SK-N-SH (cell line): ENCODE measurements around the gene HOXC5. TPM values are rescaled to one million over a fixed set of nuclear protein-coding genes. Genes with fewer than 3 reads are reported as not detected.

ENCODE experiments used
- CTCF ChIA-PET: fragments of 300-600, 350-600 bp; formaldehyde crosslinking; extraction: SDS; loops from one replicate; lab custom pipeline; 2021; lab: Yijun Ruan, JAX
- POLR2A ChIA-PET: fragments of 350-600 bp; sonication (Branson Sonifier 250); formaldehyde crosslinking; extraction: SDS; loops from one replicate; lab custom pipeline; 2020; ENCODE audit warnings: antibody characterized with exemption, inconsistent platforms; lab: Yijun Ruan, JAX
- DNase-seq: peaks from one replicate; pipeline ENCODE4 v3.0.0; 2012
- H2AFZ ChIP-seq: fragments of 200-600 bp; sonication (generic); 2 replicates; pipeline ENCODE4 v1.8.1; 2016; ENCODE audit warnings: antibody characterized with exemption, mild to moderate bottlenecking, low read depth
- H3F3A ChIP-seq: fragments of 200-600 bp; sonication (generic); replicated peaks from 2 replicates; pipeline ENCODE3; 2016; ENCODE audit warnings: antibody characterized with exemption, mild to moderate bottlenecking; ENCODE audit not compliant: insufficient read depth
- H3K27ac ChIP-seq, 2 experiments: fragments of 200-500 bp in 1 of 2; fragments of 200-600 bp in 1 of 2; sonication (Bioruptor generic) in 1 of 2; sonication (generic), shearing (Covaris generic) in 1 of 2; 2 replicates each; pipeline versions ENCODE4 v1.5.1 to v1.6.1; 2014 to 2016; ENCODE audit warnings: low read depth in 2 of 2, inconsistent platforms in 1 of 2, low read length in 1 of 2, mild to moderate bottlenecking in 1 of 2, mixed read lengths in 1 of 2
- H3K27me3 ChIP-seq: fragments of 200-600 bp; sonication (generic), shearing (Covaris generic); 2 replicates; pipeline ENCODE4 v1.6.1; 2016; ENCODE audit warnings: mixed run types; ENCODE audit not compliant: insufficient read depth
- H3K36me3 ChIP-seq, 2 experiments: fragments of 200-500 bp in 1 of 2; fragments of 200-600 bp in 1 of 2; sonication (Bioruptor generic) in 1 of 2; sonication (generic) in 1 of 2; replicated peaks in 1 of 2; 2 replicates each; pipeline versions ENCODE3 to v1.5.1; 2014 to 2016; ENCODE audit warnings: low read length in 1 of 2, mild to moderate bottlenecking in 1 of 2; ENCODE audit not compliant: insufficient read depth in 2 of 2, control insufficient read depth in 1 of 2
- H3K4me1 ChIP-seq, 2 experiments: fragments of 200-500 bp in 1 of 2; fragments of 200-600 bp in 1 of 2; sonication (Bioruptor generic) in 1 of 2; sonication (generic), shearing (Covaris generic) in 1 of 2; 2 replicates each; pipeline versions ENCODE4 v1.5.1 to v1.6.1; 2014 to 2016; ENCODE audit warnings: low read depth in 1 of 2, low read length in 1 of 2, mixed run types in 1 of 2; ENCODE audit not compliant: insufficient read depth in 2 of 2, control insufficient read depth in 1 of 2
- H3K4me2 ChIP-seq: fragments of 200-600 bp; sonication (generic), shearing (Covaris generic); 2 replicates; pipeline ENCODE4 v1.6.1; 2017; ENCODE audit warnings: mixed run types
- H3K4me3 ChIP-seq, 2 experiments: fragments of 200-500 bp in 1 of 2; fragments of 200-600 bp in 1 of 2; sonication (Bioruptor generic) in 1 of 2; sonication (generic), shearing (Covaris generic) in 1 of 2; 2 replicates each; pipeline versions ENCODE4 v1.5.1 to v1.8.1; 2014 to 2016; ENCODE audit warnings: low read depth in 2 of 2, inconsistent platforms in 1 of 2, low read length in 1 of 2, mild to moderate bottlenecking in 1 of 2, mixed read lengths in 1 of 2, moderate library complexity in 1 of 2
- H3K79me2 ChIP-seq: fragments of 200-600 bp; sonication (generic); 2 replicates; pipeline ENCODE4 v1.8.1; 2017; ENCODE audit warnings: mild to moderate bottlenecking; ENCODE audit not compliant: insufficient read depth
- H3K9ac ChIP-seq: fragments of 200-600 bp; sonication (generic); 2 replicates; pipeline ENCODE4 v1.6.1; 2017; ENCODE audit warnings: mixed run types
- H3K9me2 ChIP-seq: fragments of 200-600 bp; sonication (generic); 2 replicates; pipeline ENCODE4 v1.6.1; 2017; ENCODE audit warnings: mixed run types
- H3K9me3 ChIP-seq: fragments of 200-600 bp; sonication (generic); 2 replicates; pipeline ENCODE4 v1.6.1; 2017; ENCODE audit warnings: mixed run types, mild to moderate bottlenecking, moderate library complexity
- H4K20me1 ChIP-seq: fragments of 200-600 bp; sonication (generic); 2 replicates; pipeline ENCODE4 v1.6.1; 2017; ENCODE audit warnings: mild to moderate bottlenecking, mixed run types; ENCODE audit not compliant: insufficient read depth
- GABPA ChIP-seq: IDR thresholded peaks from 2 replicates; pipeline ENCODE4 v1.4.0; 2012; ENCODE audit warnings: low read depth, mild to moderate bottlenecking
- IRF3 ChIP-seq: fragments of 150-350 bp; IDR thresholded peaks from 2 replicates; pipeline ENCODE4 v1.6.1; 2016; ENCODE audit warnings: mild to moderate bottlenecking, low read depth, low read length
- JUND ChIP-seq: IDR thresholded peaks from 2 replicates; pipeline ENCODE4 v1.4.0; 2012
- NRF1 ChIP-seq: IDR thresholded peaks from 2 replicates; pipeline ENCODE4 v1.6.1; 2012; ENCODE audit warnings: low read depth, mild to moderate bottlenecking, low read length
- POLR2AphosphoS5 ChIP-seq: IDR thresholded peaks from 2 replicates; pipeline ENCODE4 v1.6.1; 2012; ENCODE audit warnings: low read depth, low read length
- RCOR1 ChIP-seq: fragments of 150-350 bp; IDR thresholded peaks from 2 replicates; pipeline ENCODE4 v1.6.1; 2017; ENCODE audit warnings: antibody characterized with exemption, low read length
- REST ChIP-seq: IDR thresholded peaks from 2 replicates; pipeline ENCODE4 v1.6.1; 2012; ENCODE audit warnings: mild to moderate bottlenecking, low read depth, low read length, moderate library complexity
- RFX5 ChIP-seq: IDR thresholded peaks from 2 replicates; pipeline ENCODE4 v1.6.1; 2012; ENCODE audit warnings: mild to moderate bottlenecking, improper control_type of control experiment, low read length
- TEAD4 ChIP-seq: IDR thresholded peaks from 2 replicates; pipeline ENCODE4 v1.4.0; 2012; ENCODE audit warnings: mild to moderate bottlenecking, borderline replicate concordance; ENCODE audit not compliant: insufficient read depth
- YY1 ChIP-seq: IDR thresholded peaks from 2 replicates; pipeline ENCODE4 v1.4.0; 2012; ENCODE audit warnings: low read depth, mild to moderate bottlenecking
- WGBS: methylation state at CpG from one replicate; pipeline ENCODE4 v1.1.6; 2017; ENCODE audit warnings: low lambda C conversion rate; 5-methylcytosine and 5-hydroxymethylcytosine counted together
- polyA plus RNA-seq, 3 experiments: library from polyadenylated mRNA; depleted of rRNA; stranded (reverse); fragments of >200 nt; gene quantifications; 2 replicates each; pipeline ENCODE4 v1.2.3, GENCODE V29; 2012
- TF ChIP-seq, protein P1 (sequence below): IDR thresholded peaks from 2 replicates; pipeline ENCODE4 v1.4.0; 2012; ENCODE audit warnings: low read depth, borderline replicate concordance

The HOXC5 gene
- polyA plus RNA-seq, 1 of the 3 experiments (the other 2 are of a cell fraction): 2.1 TPM

- Histone ChIP-seq H4K20me1 (no peaks in the 10 kb centered on the region), H3K9me2 (no peaks in the 10 kb centered on the region), H3K79me2 (peaks cover 25% of the 10 kb centered on the region), H3K9ac (peak overlapping the region; percentile 81), H3K4me1 (peaks cover 15 to 27% of the 10 kb centered on the region in 2 experiments; a peak in 3 of 4 replicates)
- 91% methylated on average over 10 of the region's 10 CpGs for WGBS
- peak; percentile 51 for DNase-seq
- TF ChIP-seq TEAD4: no peak
- TF ChIP-seq, protein P1, sequence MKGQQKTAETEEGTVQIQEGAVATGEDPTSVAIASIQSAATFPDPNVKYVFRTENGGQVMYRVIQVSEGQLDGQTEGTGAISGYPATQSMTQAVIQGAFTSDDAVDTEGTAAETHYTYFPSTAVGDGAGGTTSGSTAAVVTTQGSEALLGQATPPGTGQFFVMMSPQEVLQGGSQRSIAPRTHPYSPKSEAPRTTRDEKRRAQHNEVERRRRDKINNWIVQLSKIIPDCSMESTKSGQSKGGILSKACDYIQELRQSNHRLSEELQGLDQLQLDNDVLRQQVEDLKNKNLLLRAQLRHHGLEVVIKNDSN: no peak
- no peak for TF ChIP-seq RFX5
- TF ChIP-seq, all 33 proteins: peak for 0
- Histone ChIP-seq H2AFZ (peak overlapping the region; percentile 98; the same call in 1 of the 2 replicates), H3K27ac (peak overlapping the region; percentile 57 to 96; a peak in 3 of 4 replicates), H3K9me3 (no peaks in the 10 kb centered on the region), H3K4me2 (peak overlapping the region; percentile 86), H3K36me3 (peaks cover 0 to 2% of the 10 kb centered on the region in 2 experiments), H3F3A (peaks cover 8% of the 10 kb centered on the region), H3K4me3 (peak overlapping the region; percentile 82 to 85), H3K27me3 (no peaks in the 10 kb centered on the region)
- ChIA-PET CTCF (interaction anchor here (0.6 to 5.0 kb wide), 16 partner anchors 9 to 162 kb away, joined by 3 to 45 read pairs (median 4); partner anchors contain the start of genes HOXC5, HOXC8 and SMUG1), POLR2A (interaction anchor here (0.7 to 3.6 kb wide), 9 partner anchors 13 to 228 kb away, joined by 3 to 25 read pairs (median 4); partner anchors contain the start of genes HNRNPA1, HOXC5 and SMUG1)
Observed at GRCh38 chr12:54052438-54053002, 19.7 kb downstream of the HOXC5 start.

GRCh38 chr12:54053003-54053750, 20.3 kb downstream of the HOXC5 start:
- WGBS: 21% methylated on average over 13 of the region's 22 CpGs
- Histone ChIP-seq H3K36me3 (peaks cover 0 to 6% of the 10 kb centered on the region in 2 experiments), H4K20me1 (no peaks in the 10 kb centered on the region), H3K9me3 (no peaks in the 10 kb centered on the region), H3K9ac (peak overlapping the region; percentile 81), H3K27me3 (no peaks in the 10 kb centered on the region), H2AFZ (peak overlapping the region; percentile 98), H3K4me2 (peak overlapping the region; percentile 86), H3K9me2 (no peaks in the 10 kb centered on the region), H3K27ac (peak overlapping the region; percentile 57 to 96), H3F3A (peaks cover 8% of the 10 kb centered on the region), H3K4me3 (peak overlapping the region; percentile 82 to 85), H3K79me2 (peaks cover 25% of the 10 kb centered on the region), H3K4me1 (peaks cover 15 to 31% of the 10 kb centered on the region in 2 experiments; a peak in 3 of 4 replicates)
- CTCF ChIA-PET: interaction anchor here (0.6 to 5.0 kb wide), 21 partner anchors 10 to 154 kb away, joined by 3 to 45 read pairs (median 5); partner anchors contain the start of genes HOXC5, HOXC8 and SMUG1
- POLR2A ChIA-PET: interaction anchor here (0.6 to 3.6 kb wide), 14 partner anchors 8 to 227 kb away, joined by 3 to 25 read pairs (median 4); partner anchors contain the start of genes HNRNPA1, HOXC5 and SMUG1
- no peak for TF ChIP-seq REST
- TF ChIP-seq IRF3: no peak
- TF ChIP-seq NRF1: no peak
- no peak for TF ChIP-seq RCOR1
- no peak for TF ChIP-seq JUND
- TF ChIP-seq GABPA: peak; percentile 58
- TF ChIP-seq YY1: peak; percentile 63; the same call in 1 of the 2 replicates
- peak; percentile 55; the same call in 1 of the 2 replicates for TF ChIP-seq POLR2AphosphoS5
- peak; percentile 84 for DNase-seq
